Lower leg skin (tissue), 3 donors: Measurements from ENCODE around the gene BCAS2.

Experiments used
- CTCF ChIP-seq, 3 donors: fragments of 450-650 bp; IDR thresholded peaks; one replicate each; pipeline ENCODE4 v1.5.1; 2016; ENCODE audit warnings: antibody characterized with exemption in 3 of 3, mild to moderate bottlenecking in 3 of 3, moderate library complexity in 2 of 3
- POLR2A ChIP-seq, 2 donors: fragments of 450-650 bp; IDR thresholded peaks; one replicate each; pipeline ENCODE4 v1.6.1; 2016 to 2017; ENCODE audit warnings: antibody characterized with exemption in 2 of 2, mild to moderate bottlenecking in 1 of 2, moderate library complexity in 1 of 2

GRCh38 chr1:114554577-114554976, 26.8 kb downstream of the BCAS2 start:
- TF ChIP-seq CTCF (IDR thresholded peaks at IDR 0.05) (no peak), POLR2A (IDR thresholded peaks at IDR 0.05) (no peak)
